Measurements from ENCODE around the gene ZNF664. TPM values are rescaled to one million over a fixed set of nuclear protein-coding genes. Genes with fewer than 3 reads are reported as not detected.

Gene ZNF664
- polyA plus RNA-seq, 1 donor from 2014 or later, result 146 TPM

GRCh38 chr12:124036657-124037109 is 63.7 kb downstream of the ZNF664 start:
- Histone ChIP-seq H2AFZ (ENCODE audit: low read depth, low read length) (no peak overlapping the region), H4K20me1 (ENCODE audit: insufficient read depth) (no peaks in the 10 kb centered on the region), H3K27me3 (ENCODE audit: insufficient read depth, low read depth, low read length) (no peaks in the 10 kb centered on the region), H3F3A (ENCODE audit: insufficient read depth, low read length, poor library complexity, severe bottlenecking) (no peaks in the 10 kb centered on the region), H3K79me2 (replicated peaks; ENCODE audit: insufficient read depth, low read length) (no peaks in the 10 kb centered on the region), H3K4me3 (ENCODE audit: low read length) (no peak overlapping the region), H3K4me2 (ENCODE audit: low read length) (no peak overlapping the region), H3K27ac (ENCODE audit: low read length) (no peak overlapping the region), H3K9ac (ENCODE audit: low read length) (no peak overlapping the region), H3K36me3 (ENCODE audit: insufficient read depth, low read length) (no peaks in the 10 kb centered on the region), H3K9me3 (ENCODE audit: low read length) (no peaks in the 10 kb centered on the region), H3K9me2 (ENCODE audit: insufficient read depth, low read length) (no peaks in the 10 kb centered on the region)
- TF ChIP-seq RAD21 (conservative IDR thresholded peaks at IDR 0.05) (peak; percentile 96), SMC3 (conservative IDR thresholded peaks at IDR 0.05; ENCODE audit: poor library complexity) (peak; percentile 97), TAF1 (IDR thresholded peaks at IDR 0.05; ENCODE audit: low read depth) (no peak)
- TF ChIP-seq, protein P1, sequence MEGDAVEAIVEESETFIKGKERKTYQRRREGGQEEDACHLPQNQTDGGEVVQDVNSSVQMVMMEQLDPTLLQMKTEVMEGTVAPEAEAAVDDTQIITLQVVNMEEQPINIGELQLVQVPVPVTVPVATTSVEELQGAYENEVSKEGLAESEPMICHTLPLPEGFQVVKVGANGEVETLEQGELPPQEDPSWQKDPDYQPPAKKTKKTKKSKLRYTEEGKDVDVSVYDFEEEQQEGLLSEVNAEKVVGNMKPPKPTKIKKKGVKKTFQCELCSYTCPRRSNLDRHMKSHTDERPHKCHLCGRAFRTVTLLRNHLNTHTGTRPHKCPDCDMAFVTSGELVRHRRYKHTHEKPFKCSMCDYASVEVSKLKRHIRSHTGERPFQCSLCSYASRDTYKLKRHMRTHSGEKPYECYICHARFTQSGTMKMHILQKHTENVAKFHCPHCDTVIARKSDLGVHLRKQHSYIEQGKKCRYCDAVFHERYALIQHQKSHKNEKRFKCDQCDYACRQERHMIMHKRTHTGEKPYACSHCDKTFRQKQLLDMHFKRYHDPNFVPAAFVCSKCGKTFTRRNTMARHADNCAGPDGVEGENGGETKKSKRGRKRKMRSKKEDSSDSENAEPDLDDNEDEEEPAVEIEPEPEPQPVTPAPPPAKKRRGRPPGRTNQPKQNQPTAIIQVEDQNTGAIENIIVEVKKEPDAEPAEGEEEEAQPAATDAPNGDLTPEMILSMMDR (IDR thresholded peaks at IDR 0.05; ENCODE audit: poor library complexity, severe bottlenecking), result peak; percentile 95

DNA sequence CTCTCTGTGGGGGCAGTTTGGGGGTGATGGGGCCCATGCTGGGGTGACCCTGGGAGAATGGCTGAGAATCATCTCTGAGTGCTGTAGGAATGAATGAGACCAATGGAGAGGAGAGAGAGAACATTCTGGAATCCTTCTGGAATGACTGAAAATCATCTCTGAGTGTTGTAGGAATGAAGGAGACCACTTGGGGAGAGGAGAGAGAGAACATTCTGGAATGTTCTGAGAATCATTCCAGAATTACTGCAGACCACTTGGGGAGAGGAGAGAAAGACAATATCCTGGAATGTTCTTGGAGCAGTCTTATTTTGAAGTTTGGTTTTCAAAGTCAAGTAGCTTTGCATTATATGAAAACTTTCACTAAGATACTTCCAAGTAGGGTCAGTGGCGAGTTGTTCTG is 64.3 kb downstream of the ZNF664 start:
- Histone ChIP-seq H3K9me3 (ENCODE audit: low read length) (no peaks in the 10 kb centered on the region), H3K4me2 (ENCODE audit: low read length) (no peak overlapping the region), H3F3A (ENCODE audit: insufficient read depth, low read length, poor library complexity, severe bottlenecking) (no peaks in the 10 kb centered on the region), H3K9me2 (ENCODE audit: insufficient read depth, low read length) (no peaks in the 10 kb centered on the region), H2AFZ (ENCODE audit: low read depth, low read length) (no peak overlapping the region), H3K27me3 (ENCODE audit: insufficient read depth, low read depth, low read length) (no peaks in the 10 kb centered on the region), H3K4me3 (ENCODE audit: low read length) (no peak overlapping the region), H3K9ac (ENCODE audit: low read length) (no peak overlapping the region), H3K36me3 (ENCODE audit: insufficient read depth, low read length) (no peaks in the 10 kb centered on the region), H3K79me2 (replicated peaks; ENCODE audit: insufficient read depth, low read length) (no peaks in the 10 kb centered on the region), H3K27ac (ENCODE audit: low read length) (no peak overlapping the region), H4K20me1 (ENCODE audit: insufficient read depth) (no peaks in the 10 kb centered on the region)
- TF ChIP-seq, protein P1 (IDR thresholded peaks at IDR 0.05; ENCODE audit: poor library complexity, severe bottlenecking), result no peak
- TF ChIP-seq TAF1 (IDR thresholded peaks at IDR 0.05; ENCODE audit: low read depth), result no peak
- no peak for TF ChIP-seq SMC3 (conservative IDR thresholded peaks at IDR 0.05; ENCODE audit: poor library complexity)
- no peak for TF ChIP-seq EZH2 (IDR thresholded peaks at IDR 0.05; ENCODE audit: borderline replicate concordance, insufficient read depth, low read length, poor library complexity, severe bottlenecking)
- TF ChIP-seq RAD21 (conservative IDR thresholded peaks at IDR 0.05), result no peak
- TF ChIP-seq MXI1 (conservative IDR thresholded peaks at IDR 0.05; ENCODE audit: poor library complexity, severe bottlenecking), result no peak
- TF ChIP-seq REST (IDR thresholded peaks at IDR 0.05; ENCODE audit: borderline replicate concordance), result no peak
- TF ChIP-seq EP300 (conservative IDR thresholded peaks at IDR 0.05; ENCODE audit: poor library complexity, severe bottlenecking), result no peak
- TF ChIP-seq POLR2AphosphoS5 (IDR thresholded peaks at IDR 0.05), result no peak
